Measurements from ENCODE around the gene SLAMF9.

DNA sequence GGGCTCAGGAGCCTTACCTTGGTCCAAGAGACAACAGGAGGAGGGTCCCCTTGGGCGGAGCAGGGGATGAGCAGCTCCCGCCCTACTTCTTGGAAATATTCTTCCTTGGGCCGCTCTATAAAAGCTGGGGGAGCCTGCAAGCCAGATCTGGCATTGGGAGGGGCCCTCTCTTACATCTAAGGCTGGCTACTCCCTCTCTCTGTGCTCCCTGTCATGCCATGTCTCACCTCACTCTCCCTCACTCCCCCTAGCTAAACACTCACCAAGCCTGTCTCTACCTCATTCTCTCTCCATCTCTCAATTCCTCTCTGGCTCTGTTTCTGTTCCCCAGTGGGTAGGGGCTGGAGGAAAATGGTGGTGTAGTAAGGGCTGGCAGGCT, 22.3 kb downstream of the SLAMF9 start:
- TF ChIP-seq CTCF (IDR thresholded peaks at IDR 0.05; ENCODE audit: insufficient read depth, low read length, poor library complexity, severe bottlenecking), result no peak
- TF ChIP-seq EZH2phosphoT487 (conservative IDR thresholded peaks at IDR 0.05; ENCODE audit: low read length), result no peak

Measured in SU-DHL-6 (cell line).